Neural progenitor cell (in vitro differentiated cells): ENCODE results near the gene TTC3. TPM values are rescaled to one million over a fixed set of nuclear protein-coding genes. Genes with fewer than 3 reads are reported as not detected.

Experiments used
- DNase-seq: peaks from one replicate; pipeline ENCODE4 v3.0.0-alpha.2; 2016; ENCODE audit warnings: low spot score
- H2AFZ ChIP-seq: fragments of 200-600 bp; sonication (generic); replicated peaks from 2 replicates; pipeline ENCODE4 v1.6.1; 2016; ENCODE audit warnings: antibody characterized with exemption
- H3F3A ChIP-seq: fragments of 200-600 bp; sonication (generic); 2 replicates; pipeline ENCODE4 v1.6.1; 2016; ENCODE audit warnings: antibody characterized with exemption, low read depth
- H3K27ac ChIP-seq: fragments of 200-600 bp; sonication (generic); 2 replicates; pipeline ENCODE4 v1.5.1; 2016; ENCODE audit warnings: mild to moderate bottlenecking
- H3K27me3 ChIP-seq: fragments of 200-600 bp; sonication (generic); 2 replicates; pipeline ENCODE4 v1.6.1; 2016; ENCODE audit warnings: mild to moderate bottlenecking, moderate library complexity
- H3K36me3 ChIP-seq: fragments of 200-600 bp; sonication (generic); 2 replicates; pipeline ENCODE4 v1.5.1; 2016
- H3K4me1 ChIP-seq: fragments of 200-600 bp; sonication (generic); 2 replicates; pipeline ENCODE4 v1.6.1; 2016; ENCODE audit warnings: mixed run types
- H3K4me2 ChIP-seq: fragments of 200-600 bp; sonication (generic); 2 replicates; pipeline ENCODE4 v1.6.1; 2016
- H3K4me3 ChIP-seq: fragments of 200-600 bp; sonication (generic); 2 replicates; pipeline ENCODE4 v1.5.1; 2016
- H3K79me2 ChIP-seq: fragments of 200-600 bp; sonication (generic); 2 replicates; pipeline ENCODE4 v1.6.1; 2016; ENCODE audit warnings: low read depth
- H3K9ac ChIP-seq: fragments of 200-600 bp; sonication (generic); 2 replicates; pipeline ENCODE4 v1.6.1; 2016
- H3K9me3 ChIP-seq: fragments of 200-600 bp; sonication (generic); 2 replicates; pipeline ENCODE4 v1.5.1; 2016; ENCODE audit warnings: low read depth
- H4K20me1 ChIP-seq: fragments of 200-600 bp; sonication (generic); 2 replicates; pipeline ENCODE4 v1.6.1; 2016; ENCODE audit warnings: low read depth
- H3K27ac Mint-ChIP-seq: 3 replicates; pipeline ENCODE4 v1.8.0; 2021; ENCODE audit warnings: mixed read lengths
- H3K27me3 Mint-ChIP-seq: 2 replicates; pipeline ENCODE4 v1.8.0; 2022; ENCODE audit warnings: low read depth, mild to moderate bottlenecking, inconsistent platforms, moderate library complexity, mixed read lengths; ENCODE audit not compliant: insufficient read depth
- H3K36me3 Mint-ChIP-seq: 3 replicates; pipeline ENCODE4 v1.8.0; 2021; ENCODE audit warnings: mixed read lengths
- H3K4me1 Mint-ChIP-seq: 3 replicates; pipeline ENCODE4 v1.8.0; 2021; ENCODE audit warnings: mixed read lengths
- H3K4me3 Mint-ChIP-seq: 3 replicates; pipeline ENCODE4 v1.8.0; 2021; ENCODE audit warnings: mild to moderate bottlenecking, moderate library complexity, mixed read lengths
- H3K9me3 Mint-ChIP-seq: 3 replicates; pipeline ENCODE4 v1.8.0; 2020; ENCODE audit warnings: mixed read lengths
- EZH2 ChIP-seq: fragments of 200-600 bp; sonication (generic); IDR thresholded peaks from 2 replicates; pipeline ENCODE4 v1.6.1; 2017; ENCODE audit warnings: antibody characterized with exemption, mild to moderate bottlenecking, moderate library complexity
- EZH2phosphoT487 ChIP-seq: fragments of 200-600 bp; sonication (generic); IDR thresholded peaks from 2 replicates; pipeline ENCODE4 v1.6.1; 2017; ENCODE audit warnings: antibody characterized with exemption
- total RNA-seq: library from RNA; depleted of rRNA; stranded (reverse); fragments of >200 nt; gene quantifications from 2 replicates; pipeline ENCODE4 v1.2.3, GENCODE V29; 2015; ENCODE audit warnings: low replicate concordance
- TF ChIP-seq, protein P1 (sequence below): fragments of 200-600 bp; sonication (generic); IDR thresholded peaks from 2 replicates; pipeline ENCODE4 v1.5.1; 2017; ENCODE audit warnings: antibody characterized with exemption, mild to moderate bottlenecking

The TTC3 gene
- total RNA-seq, 1 donor from 2014 or later = 135 TPM

DNA sequence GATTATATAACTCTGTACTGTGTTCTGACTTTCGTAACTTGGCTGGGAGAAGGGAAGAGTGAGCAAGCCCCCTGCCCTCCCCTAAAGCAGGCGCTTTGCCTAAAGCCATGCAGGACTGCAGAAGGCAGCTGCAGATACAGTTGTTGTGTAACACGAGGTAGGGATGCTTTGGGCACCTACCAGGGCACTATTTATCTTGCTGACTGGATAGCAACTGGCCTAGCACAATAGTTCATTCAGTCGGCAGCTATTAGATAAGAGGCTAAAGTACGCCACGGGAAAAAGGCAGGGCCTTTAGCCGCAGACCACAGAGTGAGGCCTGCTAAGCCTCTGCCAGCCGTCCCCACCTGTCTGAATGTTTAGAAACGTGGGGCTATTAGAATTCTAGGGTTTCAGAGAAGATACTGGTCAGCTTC is 80.9 kb downstream of the TTC3 start:
- Histone ChIP-seq H3K79me2 (no peaks in the 10 kb centered on the region), H3K9me3 (no peaks in the 10 kb centered on the region), H3K9ac (no peak overlapping the region), H3K27me3 (no peaks in the 10 kb centered on the region), H3K4me1 (no peaks in the 10 kb centered on the region), H3K4me3 (no peak overlapping the region), H2AFZ (no peak overlapping the region), H3K27ac (no peak overlapping the region), H4K20me1 (no peaks in the 10 kb centered on the region), H3F3A (no peaks in the 10 kb centered on the region), H3K4me2 (no peak overlapping the region), H3K36me3 (peaks cover 3% of the 10 kb centered on the region)
- H3K4me3 Mint-ChIP-seq = no peak overlapping the region
- H3K4me1 Mint-ChIP-seq = no peaks in the 10 kb centered on the region
- H3K27me3 Mint-ChIP-seq = no peaks in the 10 kb centered on the region
- H3K9me3 Mint-ChIP-seq = no peaks in the 10 kb centered on the region
- H3K36me3 Mint-ChIP-seq = peaks cover 52% of the 10 kb centered on the region
- TF ChIP-seq EZH2 = no peak
- no peak overlapping the region for H3K27ac Mint-ChIP-seq
- DNase-seq = peak; percentile 48

DNA sequence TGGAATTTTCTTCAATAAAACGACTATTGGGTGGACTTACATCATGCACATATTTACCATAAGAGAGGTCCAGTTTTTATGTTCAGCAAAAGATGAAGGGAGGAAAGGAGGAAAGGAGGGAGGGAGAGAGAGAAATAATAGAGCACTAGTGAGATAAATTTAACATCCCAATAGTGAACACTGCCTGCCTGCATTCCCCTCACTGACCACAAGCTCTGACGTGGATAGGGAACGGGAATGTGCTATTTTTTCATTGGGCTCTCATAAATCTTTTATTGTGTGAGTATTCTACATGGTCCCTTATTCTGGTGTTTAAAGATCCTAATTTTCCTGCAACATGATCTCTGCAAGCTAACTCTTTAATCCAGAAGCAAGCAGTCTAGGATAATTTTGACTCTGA is 82.1 kb downstream of the TTC3 start:
- Mint-ChIP-seq H3K4me1 (no peaks in the 10 kb centered on the region), H3K4me3 (no peak overlapping the region), H3K36me3 (peaks cover 52% of the 10 kb centered on the region), H3K27me3 (no peaks in the 10 kb centered on the region), H3K27ac (no peak overlapping the region), H3K9me3 (no peaks in the 10 kb centered on the region)
- Histone ChIP-seq H3K9ac (no peak overlapping the region), H3K9me3 (no peaks in the 10 kb centered on the region), H3K79me2 (no peaks in the 10 kb centered on the region), H3F3A (no peaks in the 10 kb centered on the region), H3K4me1 (no peaks in the 10 kb centered on the region), H3K4me3 (no peak overlapping the region), H4K20me1 (no peaks in the 10 kb centered on the region), H3K27me3 (no peaks in the 10 kb centered on the region), H3K4me2 (no peak overlapping the region), H3K36me3 (peaks cover 3% of the 10 kb centered on the region), H3K27ac (no peak overlapping the region), H2AFZ (no peak overlapping the region)
- no peak for DNase-seq
- TF ChIP-seq EZH2 (no peak), EZH2phosphoT487 (no peak)
- TF ChIP-seq, protein P1, sequence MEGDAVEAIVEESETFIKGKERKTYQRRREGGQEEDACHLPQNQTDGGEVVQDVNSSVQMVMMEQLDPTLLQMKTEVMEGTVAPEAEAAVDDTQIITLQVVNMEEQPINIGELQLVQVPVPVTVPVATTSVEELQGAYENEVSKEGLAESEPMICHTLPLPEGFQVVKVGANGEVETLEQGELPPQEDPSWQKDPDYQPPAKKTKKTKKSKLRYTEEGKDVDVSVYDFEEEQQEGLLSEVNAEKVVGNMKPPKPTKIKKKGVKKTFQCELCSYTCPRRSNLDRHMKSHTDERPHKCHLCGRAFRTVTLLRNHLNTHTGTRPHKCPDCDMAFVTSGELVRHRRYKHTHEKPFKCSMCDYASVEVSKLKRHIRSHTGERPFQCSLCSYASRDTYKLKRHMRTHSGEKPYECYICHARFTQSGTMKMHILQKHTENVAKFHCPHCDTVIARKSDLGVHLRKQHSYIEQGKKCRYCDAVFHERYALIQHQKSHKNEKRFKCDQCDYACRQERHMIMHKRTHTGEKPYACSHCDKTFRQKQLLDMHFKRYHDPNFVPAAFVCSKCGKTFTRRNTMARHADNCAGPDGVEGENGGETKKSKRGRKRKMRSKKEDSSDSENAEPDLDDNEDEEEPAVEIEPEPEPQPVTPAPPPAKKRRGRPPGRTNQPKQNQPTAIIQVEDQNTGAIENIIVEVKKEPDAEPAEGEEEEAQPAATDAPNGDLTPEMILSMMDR = no peak

DNA sequence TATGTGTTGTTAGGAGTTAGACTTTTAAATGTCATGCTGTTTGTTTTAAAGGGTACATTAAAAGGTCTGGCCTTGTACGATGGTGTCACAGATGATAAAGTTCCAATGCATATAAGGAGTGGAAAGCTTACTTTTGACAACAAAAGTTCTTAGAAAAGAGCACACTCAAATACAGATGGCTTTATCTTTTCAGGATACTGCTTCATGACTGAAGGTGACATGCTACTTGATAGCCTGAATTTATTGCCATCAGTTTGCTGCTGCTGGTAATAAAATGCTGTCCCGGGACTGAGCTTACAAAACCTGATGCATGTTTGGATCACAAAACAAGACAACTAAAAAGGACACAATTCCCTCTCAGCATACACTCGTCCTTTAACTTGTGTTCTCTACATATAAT is 84.9 kb downstream of the TTC3 start:
- peaks cover 54% of the 10 kb centered on the region for H3K36me3 Mint-ChIP-seq

More for the DNA sequence above, 84.9 kb downstream of the TTC3 start:
- no peaks in the 10 kb centered on the region for H4K20me1 ChIP-seq
- H3K9me3 ChIP-seq = no peaks in the 10 kb centered on the region
- TF ChIP-seq EZH2phosphoT487 (no peak), EZH2 (no peak)
- TF ChIP-seq, protein P1 = no peak
- no peak overlapping the region for H3K9ac ChIP-seq
- no peaks in the 10 kb centered on the region for H3K79me2 ChIP-seq
- no peak overlapping the region for H3K4me2 ChIP-seq
- H2AFZ ChIP-seq = no peak overlapping the region
- no peak for DNase-seq
- Mint-ChIP-seq H3K4me3 (no peak overlapping the region), H3K27ac (no peak overlapping the region), H3K4me1 (no peaks in the 10 kb centered on the region), H3K9me3 (no peaks in the 10 kb centered on the region), H3K27me3 (no peaks in the 10 kb centered on the region)
- no peaks in the 10 kb centered on the region for H3K36me3 ChIP-seq
- H3K4me1 ChIP-seq = no peaks in the 10 kb centered on the region
- no peaks in the 10 kb centered on the region for H3K27me3 ChIP-seq
- no peak overlapping the region for H3K4me3 ChIP-seq
- no peak overlapping the region for H3K27ac ChIP-seq
- no peaks in the 10 kb centered on the region for H3F3A ChIP-seq
